ENCODE measurements around the gene HNF1A.

DNA sequence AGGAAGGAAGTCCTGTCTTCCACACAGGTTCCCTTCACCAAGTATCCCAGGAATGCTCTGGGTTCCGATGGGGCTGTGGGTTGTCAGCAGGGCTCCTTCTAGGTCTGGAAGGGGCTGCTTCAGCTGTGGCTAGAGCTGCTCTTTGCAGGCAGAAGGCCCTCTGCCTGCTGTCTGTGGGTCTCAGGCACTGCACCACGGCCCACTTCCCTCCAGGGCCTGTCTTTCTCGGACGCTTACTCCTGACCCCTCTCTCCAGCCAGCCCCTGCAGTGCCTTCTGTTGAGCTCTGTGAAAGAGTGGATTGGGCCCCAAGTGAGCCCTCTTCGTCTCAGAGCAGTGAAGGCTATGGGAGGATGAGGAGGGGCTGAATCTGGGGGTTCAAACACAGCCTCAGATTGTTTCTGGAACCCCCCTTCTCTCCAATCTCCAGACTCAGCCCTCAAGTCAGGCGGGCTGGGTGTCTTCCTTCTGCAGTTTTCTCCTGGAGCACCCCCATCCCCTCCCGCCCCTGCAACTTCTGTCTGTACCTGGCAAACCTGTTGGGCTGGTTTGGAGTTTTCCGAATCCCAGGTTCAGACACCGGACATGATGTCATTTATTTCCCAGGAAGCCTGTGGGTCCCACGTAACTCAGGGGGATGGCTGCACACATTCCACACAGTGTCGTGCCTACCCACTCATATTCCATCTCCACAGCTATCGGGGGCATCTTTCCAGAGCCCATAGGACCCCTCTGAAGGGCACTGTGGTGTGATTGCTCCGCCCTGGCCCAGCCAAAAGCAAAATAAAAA lies 49.3 kb upstream of the HNF1A start:
- TF ChIP-seq, protein P1, sequence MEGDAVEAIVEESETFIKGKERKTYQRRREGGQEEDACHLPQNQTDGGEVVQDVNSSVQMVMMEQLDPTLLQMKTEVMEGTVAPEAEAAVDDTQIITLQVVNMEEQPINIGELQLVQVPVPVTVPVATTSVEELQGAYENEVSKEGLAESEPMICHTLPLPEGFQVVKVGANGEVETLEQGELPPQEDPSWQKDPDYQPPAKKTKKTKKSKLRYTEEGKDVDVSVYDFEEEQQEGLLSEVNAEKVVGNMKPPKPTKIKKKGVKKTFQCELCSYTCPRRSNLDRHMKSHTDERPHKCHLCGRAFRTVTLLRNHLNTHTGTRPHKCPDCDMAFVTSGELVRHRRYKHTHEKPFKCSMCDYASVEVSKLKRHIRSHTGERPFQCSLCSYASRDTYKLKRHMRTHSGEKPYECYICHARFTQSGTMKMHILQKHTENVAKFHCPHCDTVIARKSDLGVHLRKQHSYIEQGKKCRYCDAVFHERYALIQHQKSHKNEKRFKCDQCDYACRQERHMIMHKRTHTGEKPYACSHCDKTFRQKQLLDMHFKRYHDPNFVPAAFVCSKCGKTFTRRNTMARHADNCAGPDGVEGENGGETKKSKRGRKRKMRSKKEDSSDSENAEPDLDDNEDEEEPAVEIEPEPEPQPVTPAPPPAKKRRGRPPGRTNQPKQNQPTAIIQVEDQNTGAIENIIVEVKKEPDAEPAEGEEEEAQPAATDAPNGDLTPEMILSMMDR (IDR thresholded peaks at IDR 0.05; ENCODE audit: extremely low read depth in 1 of 2, insufficient read depth in 1 of 2, low read depth in 1 of 2, low read length in 2 of 2) = no peak
- TF ChIP-seq POLR2A (IDR thresholded peaks at IDR 0.05; ENCODE audit: low read depth, low read length) = no peak
- TF ChIP-seq, protein P2, sequence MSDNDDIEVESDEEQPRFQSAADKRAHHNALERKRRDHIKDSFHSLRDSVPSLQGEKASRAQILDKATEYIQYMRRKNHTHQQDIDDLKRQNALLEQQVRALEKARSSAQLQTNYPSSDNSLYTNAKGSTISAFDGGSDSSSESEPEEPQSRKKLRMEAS (IDR thresholded peaks at IDR 0.05; ENCODE audit: insufficient read depth, insufficient read length) = no peak
- TF ChIP-seq EZH2 (IDR thresholded peaks at IDR 0.05; ENCODE audit: borderline replicate concordance, low read depth, low read length, severe bottlenecking) = no peak
- no peak for TF ChIP-seq FOS (IDR thresholded peaks at IDR 0.05; ENCODE audit: borderline replicate concordance, insufficient read depth, low read length)

All from endothelial cell of umbilical vein (primary cell).